HL-60/S4 treated with retinoic acid at 250 ng/mL for 4 days and 3 days (cell line): Measurements from ENCODE around the gene CTNND1.

Experiments
- in situ Hi-C: fragments of 300-500 bp; cut with MboI; formaldehyde crosslinking; loops from 2 replicates; pipeline ENCODE4 v1.7.0; 2022; ENCODE audit warnings: low sequenced_read_pairs

CTNND1 gene

GRCh38 chr11:57762235-57762861 lies 746 bp downstream of the CTNND1 start:
- in situ Hi-C loops, result no loop called here

GRCh38 chr11:57763568-57763967 lies 2.0 kb downstream of the CTNND1 start:
- in situ Hi-C loops, result no loop called here

- in situ Hi-C loops, result no loop called here
These were observed 2.4 kb downstream of the CTNND1 start for GRCh38 chr11:57764021-57764420.

- in situ Hi-C loops, result no loop called here
These were observed 3.0 kb downstream of the CTNND1 start for GRCh38 chr11:57764566-57764965.

- in situ Hi-C loops, result no loop called here
These were observed 3.4 kb downstream of the CTNND1 start for GRCh38 chr11:57764972-57765371.

- in situ Hi-C loops, result no loop called here
These were observed 9.2 kb downstream of the CTNND1 start for GRCh38 chr11:57770793-57771192.

GRCh38 chr11:57771365-57771764 lies 9.8 kb downstream of the CTNND1 start:
- in situ Hi-C loops, result no loop called here

- in situ Hi-C loops, result no loop called here
These were observed 11.0 kb downstream of the CTNND1 start for GRCh38 chr11:57772562-57772961.

GRCh38 chr11:57773026-57773598 lies 11.5 kb downstream of the CTNND1 start:
- in situ Hi-C loops, result no loop called here

- in situ Hi-C loops, result no loop called here
These were observed 13.9 kb downstream of the CTNND1 start for GRCh38 chr11:57775491-57775890.

GRCh38 chr11:57776031-57776521 lies 14.5 kb downstream of the CTNND1 start:
- in situ Hi-C loops, result no loop called here

GRCh38 chr11:57776577-57777210 lies 15.1 kb downstream of the CTNND1 start:
- in situ Hi-C loops, result no loop called here

- in situ Hi-C loops, result no loop called here
These were observed 16.3 kb downstream of the CTNND1 start for GRCh38 chr11:57777969-57778317.

- in situ Hi-C loops, result no loop called here
These were observed 16.9 kb downstream of the CTNND1 start for GRCh38 chr11:57778318-57779037.

GRCh38 chr11:57779276-57779675 lies 17.7 kb downstream of the CTNND1 start:
- in situ Hi-C loops, result no loop called here

GRCh38 chr11:57781529-57781943 lies 19.9 kb downstream of the CTNND1 start:
- in situ Hi-C loops, result no loop called here

GRCh38 chr11:57785072-57785471 lies 23.5 kb downstream of the CTNND1 start:
- in situ Hi-C loops, result no loop called here

- in situ Hi-C loops, result no loop called here
These were observed 24.8 kb downstream of the CTNND1 start for GRCh38 chr11:57786436-57786835.

GRCh38 chr11:57787006-57787604 lies 25.5 kb downstream of the CTNND1 start:
- in situ Hi-C loops, result no loop called here

GRCh38 chr11:57787920-57788702 lies 26.5 kb downstream of the CTNND1 start:
- in situ Hi-C loops, result no loop called here

GRCh38 chr11:57788703-57789088 lies 27.1 kb downstream of the CTNND1 start:
- in situ Hi-C loops, result no loop called here
